Daoy (cell line): Measurements from ENCODE around the gene SLC16A3. TPM values are rescaled to one million over a fixed set of nuclear protein-coding genes. Genes with fewer than 3 reads are reported as not detected.

Experiments
- DNase-seq: peaks from one replicate; pipeline ENCODE4 v3.0.0-alpha.2; 2015; ENCODE audit warnings: low read depth
- total RNA-seq: library from RNA; depleted of rRNA; stranded (reverse); fragments of >200 nt; shearing (Covaris generic); gene quantifications from 2 replicates; pipeline ENCODE4 v1.2.3, GENCODE V29; 2014

The SLC16A3 gene
- total RNA-seq, 1 experiment from 2014 or later: 26.7 TPM

DNA sequence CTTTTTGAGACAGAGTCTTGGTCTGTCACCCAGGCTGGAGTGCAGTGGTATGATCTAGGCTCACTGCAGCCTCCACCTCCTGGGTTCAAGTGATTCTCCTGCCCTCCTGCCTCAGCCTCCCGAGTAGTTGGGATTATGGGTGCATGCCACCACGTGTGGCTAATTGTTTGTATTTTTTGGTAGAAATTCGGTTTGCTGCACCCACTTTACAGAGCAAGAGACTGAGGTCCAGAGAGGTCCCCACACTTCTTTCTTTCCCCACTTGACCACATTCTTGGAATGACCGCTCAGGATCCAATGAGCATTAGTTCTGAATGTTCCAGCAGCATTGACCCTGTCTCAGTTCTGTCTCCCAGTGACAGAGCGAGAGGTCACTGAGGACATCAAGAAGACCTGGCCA is 5.3 kb upstream of the SLC16A3 start:
- DNase-seq: no peak

DNA sequence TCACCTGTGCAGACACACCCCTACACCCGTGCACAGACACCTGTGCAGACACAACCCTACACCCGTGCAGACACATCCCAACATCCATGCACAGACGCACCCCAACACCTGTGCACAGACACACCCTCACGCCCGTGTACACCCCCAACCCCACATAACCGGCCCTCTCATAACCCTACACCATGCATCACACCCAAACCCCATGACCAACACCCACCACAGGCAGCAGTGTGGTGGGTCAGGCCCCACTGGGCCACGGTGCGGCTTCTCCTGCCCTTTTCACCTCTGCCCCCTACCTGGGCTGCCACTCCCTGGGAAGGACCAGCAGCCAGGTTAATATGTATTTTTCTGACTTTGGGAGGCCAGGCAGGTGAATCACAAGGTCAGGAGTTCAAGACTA is 4.2 kb upstream of the SLC16A3 start:
- DNase-seq: no peak

GRCh38 chr17:82225368-82226029 is 3.3 kb upstream of the SLC16A3 start:
- no peak for DNase-seq

DNA sequence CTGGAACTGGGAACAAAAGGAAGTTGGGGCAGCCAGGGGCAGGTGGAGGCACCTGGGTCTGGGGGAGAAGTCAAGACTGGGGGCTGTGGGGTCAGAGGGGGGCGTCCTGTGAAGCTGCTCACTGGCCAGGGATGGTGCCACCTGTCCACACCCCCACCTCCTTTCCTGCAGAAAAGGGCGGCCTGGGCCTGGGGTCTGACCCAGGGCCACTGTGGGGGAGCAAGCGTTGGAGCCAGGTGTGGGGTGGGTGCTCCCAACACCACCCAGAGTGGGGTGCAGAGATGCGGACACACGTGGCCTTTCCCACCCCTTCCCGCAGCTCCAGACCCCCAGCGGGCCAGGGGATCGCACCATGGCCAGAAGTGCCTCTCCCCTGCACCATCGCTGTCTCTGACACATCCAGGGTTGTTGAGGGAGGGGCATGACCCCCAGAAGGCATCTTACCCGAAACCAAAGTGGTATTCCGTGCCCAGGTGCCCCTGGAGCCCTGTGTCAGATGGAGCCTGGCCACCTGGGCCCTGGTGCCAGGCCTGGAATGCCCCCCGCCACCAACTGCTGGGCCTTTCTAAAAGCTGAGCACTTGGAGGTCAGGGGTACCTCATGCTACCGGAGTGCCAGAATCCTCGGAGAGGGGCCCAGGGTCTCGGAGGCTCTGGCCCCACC is 2.6 kb upstream of the SLC16A3 start:
- peak; percentile 1 for DNase-seq

DNA sequence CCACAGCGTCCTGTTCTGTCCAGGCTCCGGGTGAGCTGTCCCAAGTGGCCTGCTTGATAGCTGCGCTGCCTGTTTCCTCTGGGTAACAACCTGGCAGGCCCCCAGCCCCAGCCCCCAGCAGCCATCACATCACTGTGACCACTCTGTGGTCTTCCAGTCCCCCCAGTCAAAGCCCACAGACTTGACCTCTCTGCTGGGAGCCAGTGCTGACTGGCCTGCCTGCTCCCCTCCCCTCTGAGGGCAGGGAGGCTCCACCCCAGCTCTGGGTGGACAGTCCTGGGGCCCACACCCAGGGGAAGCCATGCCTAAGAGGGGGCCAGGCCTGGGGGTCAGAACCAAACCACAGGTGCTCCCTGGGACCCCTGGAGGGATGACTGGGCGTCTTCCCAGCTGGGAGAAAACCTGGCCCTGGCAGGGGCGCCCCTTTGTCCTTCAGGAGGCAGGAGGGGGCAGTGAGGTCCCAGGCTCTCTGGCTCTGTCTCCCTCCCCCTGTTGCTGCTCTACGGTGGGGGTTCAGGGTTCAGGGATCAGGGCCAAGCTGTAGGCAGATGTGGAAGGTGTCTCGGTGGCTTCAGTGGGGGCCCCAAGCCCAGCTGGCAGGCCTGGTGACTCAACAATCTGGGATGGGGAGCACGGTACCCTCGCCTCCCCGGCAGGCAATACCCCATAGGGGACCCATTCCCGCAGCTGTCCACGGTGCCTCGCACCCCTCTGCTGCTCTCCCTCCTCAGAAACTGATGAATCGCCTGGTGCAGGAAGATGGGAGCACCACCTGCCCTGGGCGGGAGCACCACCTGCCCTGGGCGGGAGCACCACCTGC is 1.8 kb upstream of the SLC16A3 start:
- DNase-seq: no peak

- DNase-seq: no peak
Observed at GRCh38 chr17:82227629-82228277, 1.1 kb upstream of the SLC16A3 start.

GRCh38 chr17:82228278-82228841 is 482 bp upstream of the SLC16A3 start:
- DNase-seq: no peak

GRCh38 chr17:82229698-82230608 is 1.1 kb downstream of the SLC16A3 start:
- DNase-seq: no peak

GRCh38 chr17:82230609-82231311 is 1.9 kb downstream of the SLC16A3 start:
- peak; percentile 87 for DNase-seq

DNA sequence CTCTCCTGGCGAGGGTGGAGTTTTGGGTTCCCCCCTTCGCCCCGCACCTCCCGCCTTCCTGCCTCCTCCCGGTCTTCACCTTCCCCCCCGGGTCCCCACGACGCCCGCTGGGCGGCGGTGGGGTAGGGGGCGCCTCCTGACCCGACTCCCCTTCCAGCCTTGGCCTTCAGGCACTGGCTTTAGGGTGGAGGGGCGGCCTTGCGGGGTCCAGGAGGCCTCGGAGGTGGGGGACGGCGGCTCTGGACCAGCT is 2.4 kb downstream of the SLC16A3 start:
- no peak for DNase-seq

DNA sequence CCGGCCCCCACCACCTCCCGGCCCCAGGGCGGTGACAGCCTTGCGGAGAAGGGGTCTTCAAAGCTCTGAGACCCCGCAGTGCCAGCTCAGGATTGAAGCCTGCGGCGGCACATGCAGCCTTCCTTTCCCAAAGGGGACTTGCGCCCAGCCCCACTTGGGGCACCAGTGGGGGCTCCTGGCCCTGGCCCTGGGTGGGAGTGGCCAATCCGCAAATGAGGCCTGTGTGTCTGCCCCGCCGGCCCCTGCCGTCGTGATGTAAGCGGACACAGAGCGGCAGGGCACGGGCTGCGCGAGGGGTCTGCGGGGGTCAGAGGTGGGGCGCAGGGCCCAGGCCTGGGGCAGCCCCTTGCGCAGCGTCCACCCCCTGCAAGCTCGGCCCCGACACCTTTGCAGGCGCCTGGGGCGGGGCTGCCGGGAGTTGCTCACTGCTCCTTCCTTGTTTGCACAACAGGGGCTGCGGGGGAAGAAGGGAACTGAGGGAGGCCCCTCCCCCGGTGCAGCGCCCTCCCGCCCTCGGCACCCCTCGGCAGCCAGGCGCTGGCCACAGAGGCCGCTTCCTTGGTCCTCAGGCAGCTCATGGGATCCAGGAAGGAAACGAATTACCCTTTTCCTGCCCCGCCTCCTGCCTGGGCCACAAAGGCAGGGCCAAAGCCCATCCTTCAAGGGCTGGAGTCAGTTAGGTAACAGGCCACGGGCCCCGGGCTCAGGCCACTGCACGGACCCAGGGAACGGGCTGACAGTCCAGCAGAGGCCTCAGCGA is 2.9 kb downstream of the SLC16A3 start:
- DNase-seq: peak; percentile 85

DNA sequence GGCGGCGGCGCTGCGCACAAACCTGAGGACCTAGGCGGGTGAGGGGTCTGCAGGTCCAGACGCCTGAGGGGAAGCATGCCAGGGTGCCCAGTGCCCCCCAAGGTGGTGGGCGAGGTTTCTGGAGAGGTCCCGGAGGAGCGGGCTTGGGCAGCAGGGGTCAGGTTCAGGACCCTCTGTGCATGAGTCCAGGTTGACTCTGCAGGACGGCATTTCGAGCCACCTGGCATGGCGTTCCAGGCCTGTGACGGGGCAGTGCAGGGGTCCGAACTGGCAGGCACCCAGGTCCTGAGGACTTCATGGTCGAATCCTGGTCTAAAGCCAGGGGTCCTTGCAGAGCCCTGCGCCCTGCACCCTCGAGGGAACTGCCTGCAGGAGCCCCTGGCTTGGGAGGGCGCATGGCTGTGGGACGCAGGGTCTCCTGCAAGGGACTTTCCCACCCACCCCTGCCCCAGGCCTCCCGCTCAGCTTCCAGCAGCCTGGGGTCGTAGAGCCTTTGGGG is 3.5 kb downstream of the SLC16A3 start:
- DNase-seq: no peak

- peak; percentile 9 for DNase-seq
Observed at GRCh38 chr17:82232876-82233785, 4.3 kb downstream of the SLC16A3 start.

GRCh38 chr17:82234211-82235055 is 5.6 kb downstream of the SLC16A3 start:
- DNase-seq: no peak

GRCh38 chr17:82235056-82235774 is 6.4 kb downstream of the SLC16A3 start:
- DNase-seq: no peak

DNA sequence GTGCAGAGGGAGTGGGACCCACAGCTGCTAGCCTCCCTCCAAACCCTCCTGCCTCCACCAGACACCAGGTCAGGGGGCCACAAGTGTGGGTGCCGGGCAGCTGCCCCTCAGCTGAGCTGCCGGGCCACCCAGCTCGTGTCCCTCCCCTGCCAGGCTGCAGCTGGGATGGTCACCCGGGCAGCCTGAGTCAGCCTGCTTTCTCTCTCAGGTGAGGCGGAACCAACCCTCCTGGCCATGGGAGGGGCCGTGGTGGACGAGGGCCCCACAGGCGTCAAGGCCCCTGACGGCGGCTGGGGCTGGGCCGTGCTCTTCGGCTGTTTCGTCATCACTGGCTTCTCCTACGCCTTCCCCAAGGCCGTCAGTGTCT is 6.9 kb downstream of the SLC16A3 start:
- DNase-seq: no peak
